TTC549 (cell line): Measurements from ENCODE around the gene OPN1MW2.
"Not testable (repeated sequence)": the region's sequence is repeated elsewhere in the genome, so short reads cannot be mapped to it uniquely, and the experiment has no call there.

ENCODE experiments used
- FAIRE-seq: peaks from 2 replicates; lab custom pipeline; 2012; peaks lifted over from hg19 to GRCh38; lab: Jason Lieb, UNC

Gene OPN1MW2

GRCh38 chrX:154219456-154219855, at the start of gene OPN1MW2:
Gene OPN1MW2 (plus strand): TSS chrX:154219756. CDS start chrX:154219816, 60 bp downstream.
- not testable (repeated sequence) for FAIRE-seq

- not testable (repeated sequence) for FAIRE-seq
Observed at GRCh38 chrX:154172535-154172943, 47.0 kb upstream of the OPN1MW2 start.

DNA sequence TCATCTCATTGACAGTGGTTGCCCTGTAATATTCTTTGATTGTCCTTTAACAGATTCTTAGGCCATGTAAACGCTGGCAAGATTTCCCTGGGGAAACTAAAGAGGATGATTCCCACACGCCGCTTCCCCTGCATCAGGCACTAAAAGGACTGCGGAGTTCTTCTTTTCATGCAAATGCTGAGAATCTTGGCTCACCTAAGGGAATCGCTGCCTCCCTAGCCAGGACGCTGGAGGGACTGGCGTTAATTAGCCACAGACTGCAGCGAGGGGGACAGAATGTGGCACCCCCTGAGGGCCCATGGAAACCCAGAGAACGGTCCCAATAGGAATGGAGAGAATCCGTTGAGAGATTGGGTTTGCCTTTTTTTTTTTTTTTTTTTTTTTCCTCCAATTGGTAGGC, 45.2 kb upstream of the OPN1MW2 start:
- FAIRE-seq, result not testable (repeated sequence)

- FAIRE-seq, result not testable (repeated sequence)
Observed at GRCh38 chrX:154182296-154182695, 37.3 kb upstream of the OPN1MW2 start, which contains the start of gene OPN1MW. Gene OPN1MW (plus strand): TSS chrX:154182596. CDS start chrX:154182678, 82 bp downstream.

GRCh38 chrX:154183794-154184193, 35.8 kb upstream of the OPN1MW2 start:
- not testable (repeated sequence) for FAIRE-seq

DNA sequence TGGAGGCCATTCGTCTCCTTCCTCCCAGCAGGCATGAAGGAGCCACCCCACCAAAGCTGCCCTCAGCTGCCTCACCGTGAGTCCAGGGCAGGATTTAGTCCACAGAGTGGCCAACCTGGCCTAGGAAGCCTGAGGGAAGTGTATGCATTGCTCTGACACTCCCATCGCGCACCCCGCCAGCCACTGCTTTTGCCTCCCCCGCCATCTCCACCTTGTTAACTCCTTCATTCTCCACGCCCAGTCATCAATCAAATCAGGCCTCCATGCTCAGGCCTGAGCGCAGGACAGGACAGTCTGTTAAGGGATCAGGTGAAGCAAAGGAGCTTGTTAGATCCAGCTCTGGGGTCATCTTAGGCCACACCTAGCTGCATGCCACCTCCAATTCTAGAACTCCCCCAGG, 26.7 kb upstream of the OPN1MW2 start:
- FAIRE-seq, result not testable (repeated sequence)

DNA sequence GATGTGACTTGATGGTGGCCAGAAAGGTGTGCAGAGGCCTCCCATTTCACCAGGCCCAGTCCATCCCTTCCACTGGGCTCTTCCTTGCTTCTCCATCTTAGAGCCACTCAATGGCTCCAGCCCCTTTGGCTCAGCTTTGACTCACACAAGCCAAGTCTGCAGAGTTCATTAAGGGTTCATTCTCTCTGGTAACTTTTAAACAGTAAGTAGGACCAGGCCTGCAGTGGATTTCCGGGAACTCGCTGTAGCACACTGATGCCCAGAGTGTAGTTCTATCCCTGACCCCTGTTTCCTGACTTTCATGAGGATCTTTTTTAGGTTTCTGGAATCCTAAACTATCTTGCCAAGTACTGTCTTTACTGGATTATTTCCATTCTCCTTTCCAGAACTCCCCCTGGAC, 25.2 kb upstream of the OPN1MW2 start:
- FAIRE-seq, result not testable (repeated sequence)

GRCh38 chrX:154196466-154196865, 23.1 kb upstream of the OPN1MW2 start:
- not testable (repeated sequence) for FAIRE-seq

DNA sequence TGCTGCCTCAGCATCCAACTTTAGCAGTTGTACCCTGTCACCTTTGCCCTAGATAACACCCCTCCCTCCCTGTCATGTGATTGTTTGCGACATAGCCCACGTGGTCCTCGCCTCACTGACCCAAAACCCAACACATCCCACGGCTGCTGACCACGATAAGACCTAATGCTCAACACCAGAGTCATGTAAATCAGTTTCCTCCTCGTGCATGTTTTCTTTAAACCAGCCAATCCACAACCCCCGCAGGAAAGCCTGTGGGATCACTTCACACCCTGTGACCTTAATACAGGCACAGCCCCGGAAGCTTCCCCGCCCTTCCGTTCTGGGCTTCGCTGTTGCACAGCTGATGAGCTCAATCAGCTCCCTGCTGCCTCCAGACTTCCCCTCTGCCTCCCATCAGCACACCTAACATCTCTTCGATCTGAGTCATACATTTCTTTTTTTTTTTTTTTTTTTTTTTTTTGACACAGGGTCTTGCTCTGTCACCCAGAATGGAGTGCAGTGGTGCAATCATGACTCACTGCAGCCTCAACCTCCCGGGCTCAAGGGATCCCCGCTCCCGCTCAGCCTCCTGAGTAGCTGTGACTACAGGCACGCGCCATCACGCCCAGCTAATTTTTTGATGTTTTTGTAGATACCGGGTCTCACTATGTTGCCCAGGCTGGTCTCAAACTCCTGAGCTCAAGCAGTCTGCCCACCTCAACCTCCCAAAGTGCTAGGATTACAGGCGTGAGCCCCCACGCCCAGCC, 9.7 kb upstream of the OPN1MW2 start:
- FAIRE-seq, result not testable (repeated sequence)

GRCh38 chrX:154211057-154211456, 8.5 kb upstream of the OPN1MW2 start:
- not testable (repeated sequence) for FAIRE-seq

GRCh38 chrX:154211499-154211898, 8.1 kb upstream of the OPN1MW2 start:
- FAIRE-seq, result not testable (repeated sequence)

GRCh38 chrX:154225292-154225691, 5.7 kb downstream of the OPN1MW2 start:
- FAIRE-seq, result not testable (repeated sequence)

GRCh38 chrX:154226706-154227105, 7.2 kb downstream of the OPN1MW2 start:
- FAIRE-seq, result not testable (repeated sequence)

DNA sequence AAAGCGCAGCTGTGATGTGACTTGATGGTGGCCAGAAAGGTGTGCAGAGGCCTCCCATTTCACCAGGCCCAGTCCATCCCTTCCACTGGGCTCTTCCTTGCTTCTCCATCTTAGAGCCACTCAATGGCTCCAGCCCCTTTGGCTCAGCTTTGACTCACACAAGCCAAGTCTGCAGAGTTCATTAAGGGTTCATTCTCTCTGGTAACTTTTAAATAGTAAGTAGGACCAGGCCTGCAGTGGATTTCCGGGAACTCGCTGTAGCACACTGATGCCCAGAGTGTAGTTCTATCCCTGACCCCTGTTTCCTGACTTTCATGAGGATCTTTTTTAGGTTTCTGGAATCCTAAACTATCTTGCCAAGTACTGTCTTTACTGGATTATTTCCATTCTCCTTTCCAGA, 11.9 kb downstream of the OPN1MW2 start:
- not testable (repeated sequence) for FAIRE-seq

GRCh38 chrX:154233620-154234019, 14.1 kb downstream of the OPN1MW2 start:
- FAIRE-seq, result not testable (repeated sequence)

DNA sequence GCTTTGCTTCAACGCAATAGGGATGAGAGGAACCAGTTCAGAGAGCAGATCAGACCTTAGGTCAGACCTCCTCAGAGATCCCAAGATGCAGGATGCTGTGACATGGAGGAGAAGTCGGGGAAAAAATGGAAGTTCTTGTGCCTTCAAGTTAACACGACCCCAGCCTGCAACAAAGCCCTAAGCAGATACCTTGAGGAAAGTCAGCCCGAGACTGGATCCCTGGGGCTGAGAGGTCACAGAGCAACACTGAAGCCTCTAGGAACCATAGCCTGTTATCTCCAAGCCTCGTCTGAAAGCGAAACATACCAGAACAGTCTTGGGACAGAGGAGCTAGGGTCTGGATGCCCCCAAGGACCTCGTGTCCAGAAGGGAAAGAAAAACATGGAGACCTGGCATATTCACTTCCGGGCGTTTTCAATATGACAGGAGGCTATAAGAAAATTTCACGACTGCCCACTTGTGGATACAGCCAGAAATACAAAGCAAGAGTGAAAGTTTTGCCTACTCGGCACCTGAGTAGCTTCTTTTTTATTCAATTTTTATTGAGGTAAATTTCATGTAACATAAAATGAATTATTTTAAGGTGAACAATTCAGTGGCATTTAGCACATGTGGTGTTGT, 19.5 kb downstream of the OPN1MW2 start:
- not testable (repeated sequence) for FAIRE-seq

DNA sequence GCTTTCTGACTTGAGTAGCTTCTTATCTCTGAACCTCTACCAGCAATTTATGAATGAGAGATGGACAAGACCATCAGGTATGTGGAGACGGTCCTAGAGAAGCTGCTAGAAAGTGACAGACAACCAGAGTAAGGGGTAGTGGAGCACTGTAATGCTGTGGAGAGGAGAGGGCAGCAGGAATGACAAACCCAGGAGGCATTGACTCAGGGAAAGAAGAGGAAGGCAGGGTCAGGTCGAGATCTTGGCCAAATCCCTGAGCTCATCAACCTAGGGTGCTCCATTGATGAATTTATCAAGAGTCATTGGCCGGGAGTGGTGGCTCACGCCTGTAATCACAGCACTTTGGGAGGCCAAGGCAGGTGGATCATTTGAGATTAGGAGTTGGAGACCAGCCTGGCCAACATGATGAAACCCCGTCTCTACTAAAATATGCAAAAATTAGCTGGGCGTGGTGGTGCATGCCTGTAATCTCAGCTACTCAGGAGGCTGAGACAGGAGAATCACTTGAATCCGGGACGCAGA, 20.5 kb downstream of the OPN1MW2 start:
- not testable (repeated sequence) for FAIRE-seq

GRCh38 chrX:154247377-154248045, 28.0 kb downstream of the OPN1MW2 start:
- FAIRE-seq, result not testable (repeated sequence)

GRCh38 chrX:154248076-154248475, 28.5 kb downstream of the OPN1MW2 start:
- FAIRE-seq, result not testable (repeated sequence)

- FAIRE-seq, result not testable (repeated sequence)
Observed at GRCh38 chrX:154257282-154257681, 37.7 kb downstream of the OPN1MW2 start, which contains the start of gene OPN1MW3. Gene OPN1MW3 (plus strand): TSS chrX:154257582. CDS start chrX:154257620, 38 bp downstream.

DNA sequence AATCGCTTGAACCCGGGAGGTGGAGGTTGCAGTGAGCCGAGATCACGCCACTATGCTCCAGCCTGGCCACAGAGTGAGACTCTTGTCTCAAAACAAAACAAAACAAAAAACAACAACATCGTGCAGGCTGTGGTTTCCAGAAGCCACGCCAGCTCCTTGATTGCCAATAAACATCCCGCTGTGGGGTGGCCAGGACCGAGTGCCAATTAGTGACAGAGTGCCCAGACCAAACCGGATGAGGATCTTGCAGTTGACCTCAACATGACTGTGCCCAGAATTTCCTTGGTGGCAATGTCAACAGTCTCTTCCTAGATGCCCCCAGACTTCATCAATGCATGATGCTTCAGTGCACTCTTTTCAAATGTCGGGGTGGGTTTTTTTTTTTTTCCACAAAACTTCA, 39.2 kb downstream of the OPN1MW2 start:
- not testable (repeated sequence) for FAIRE-seq

- FAIRE-seq, result not testable (repeated sequence)
Observed at GRCh38 chrX:154263072-154263471, 43.5 kb downstream of the OPN1MW2 start.
